Muscle layer of duodenum (tissue), 2 donors: Measurements from ENCODE around the gene IL1RAPL1.

ENCODE experiments used
- H3K27ac ChIP-seq: one replicate; pipeline ENCODE4 v1.7.0; 2013; ENCODE audit warnings: mild to moderate bottlenecking, low read length
- H3K27me3 ChIP-seq: one replicate; pipeline ENCODE4 v1.7.0; 2013; ENCODE audit warnings: low read depth, mild to moderate bottlenecking, control low read depth, low read length
- H3K36me3 ChIP-seq, 2 donors: one replicate each; pipeline ENCODE4 v1.7.0; 2013; ENCODE audit warnings: low read length in 2 of 2, control low read depth in 1 of 2, mild to moderate bottlenecking in 1 of 2; ENCODE audit not compliant: insufficient read depth in 2 of 2, control insufficient read depth in 1 of 2
- H3K4me1 ChIP-seq, 2 donors: one replicate each; pipeline ENCODE4 v1.7.0; 2013; ENCODE audit warnings: low read length in 2 of 2, mild to moderate bottlenecking in 2 of 2, control low read depth in 1 of 2, moderate library complexity in 1 of 2; ENCODE audit not compliant: insufficient read depth in 2 of 2, control insufficient read depth in 1 of 2
- H3K4me3 ChIP-seq, 2 donors: one replicate each; pipeline ENCODE4 v1.7.0; 2013; ENCODE audit warnings: low read length in 2 of 2, low read depth in 1 of 2, mild to moderate bottlenecking in 1 of 2
- H3K9me3 ChIP-seq, 2 donors: one replicate each; pipeline ENCODE4 v1.7.0; 2013; ENCODE audit warnings: low read length in 2 of 2, control low read depth in 1 of 2, mild to moderate bottlenecking in 1 of 2; ENCODE audit not compliant: control insufficient read depth in 1 of 2
- donor health status: healthy.

IL1RAPL1 gene

DNA sequence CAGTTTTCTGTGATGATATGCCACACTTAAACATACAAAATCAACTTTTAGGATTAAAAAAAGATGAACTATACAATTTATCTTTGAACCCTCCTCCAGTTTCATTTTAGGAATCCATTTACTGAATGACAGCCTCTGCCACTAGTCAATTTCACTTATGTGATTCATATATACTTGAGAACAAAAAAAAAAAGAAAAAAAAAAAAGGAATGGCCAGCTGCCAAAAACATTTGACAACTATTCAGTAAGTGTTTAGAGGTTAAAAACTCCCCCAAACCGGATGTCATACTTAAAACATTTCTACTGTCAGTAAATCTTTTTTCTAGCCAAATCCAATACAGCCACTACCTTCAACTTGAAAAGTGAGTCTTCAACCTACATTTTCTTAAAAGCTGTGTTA lies 1361.4 kb downstream of the IL1RAPL1 start:
- Histone ChIP-seq H3K27ac (no peak overlapping the region), H3K4me3 (no peak overlapping the region), H3K36me3 (no peaks in the 10 kb centered on the region), H3K9me3 (no peaks in the 10 kb centered on the region), H3K27me3 (no peaks in the 10 kb centered on the region), H3K4me1 (no peaks in the 10 kb centered on the region)

DNA sequence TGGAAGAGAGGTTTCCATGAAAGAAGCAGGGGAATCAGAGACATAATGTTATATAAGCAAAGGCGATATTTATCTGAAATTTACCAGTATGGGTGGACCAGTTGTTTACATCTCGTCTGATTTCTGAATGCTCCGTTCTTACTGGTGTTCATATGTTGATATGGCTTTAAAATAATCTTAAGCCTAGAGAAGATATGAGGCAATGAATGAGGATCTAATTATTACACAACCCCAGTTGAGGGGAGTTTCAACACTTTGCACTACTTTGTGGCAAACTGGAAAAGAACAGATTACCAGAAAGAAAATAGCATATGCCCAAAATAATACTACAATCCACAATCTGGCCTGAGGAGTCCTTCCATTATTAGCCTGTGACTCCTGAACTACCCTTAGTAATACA lies 1364.8 kb downstream of the IL1RAPL1 start:
- H3K4me3 ChIP-seq: no peak overlapping the region
- H3K27me3 ChIP-seq: no peaks in the 10 kb centered on the region
- no peaks in the 10 kb centered on the region for H3K9me3 ChIP-seq
- no peaks in the 10 kb centered on the region for H3K4me1 ChIP-seq
- H3K36me3 ChIP-seq: no peaks in the 10 kb centered on the region
- H3K27ac ChIP-seq: no peak overlapping the region

GRCh38 chrX:29962061-29962460 lies 1374.8 kb downstream of the IL1RAPL1 start:
- no peaks in the 10 kb centered on the region for H3K27me3 ChIP-seq
- H3K4me1 ChIP-seq: no peaks in the 10 kb centered on the region
- no peak overlapping the region for H3K27ac ChIP-seq
- H3K4me3 ChIP-seq: no peak overlapping the region
- H3K9me3 ChIP-seq: no peaks in the 10 kb centered on the region
- no peaks in the 10 kb centered on the region for H3K36me3 ChIP-seq

- Histone ChIP-seq H3K9me3 (no peaks in the 10 kb centered on the region), H3K27ac (no peak overlapping the region), H3K36me3 (no peaks in the 10 kb centered on the region), H3K4me3 (no peak overlapping the region), H3K27me3 (no peaks in the 10 kb centered on the region), H3K4me1 (no peaks in the 10 kb centered on the region)
Observed at GRCh38 chrX:29965634-29966033, 1378.4 kb downstream of the IL1RAPL1 start.

GRCh38 chrX:29992083-29992482 lies 1404.8 kb downstream of the IL1RAPL1 start:
- Histone ChIP-seq H3K4me1 (no peaks in the 10 kb centered on the region), H3K36me3 (no peaks in the 10 kb centered on the region), H3K27me3 (no peaks in the 10 kb centered on the region), H3K27ac (no peak overlapping the region), H3K4me3 (no peak overlapping the region), H3K9me3 (no peaks in the 10 kb centered on the region)

DNA sequence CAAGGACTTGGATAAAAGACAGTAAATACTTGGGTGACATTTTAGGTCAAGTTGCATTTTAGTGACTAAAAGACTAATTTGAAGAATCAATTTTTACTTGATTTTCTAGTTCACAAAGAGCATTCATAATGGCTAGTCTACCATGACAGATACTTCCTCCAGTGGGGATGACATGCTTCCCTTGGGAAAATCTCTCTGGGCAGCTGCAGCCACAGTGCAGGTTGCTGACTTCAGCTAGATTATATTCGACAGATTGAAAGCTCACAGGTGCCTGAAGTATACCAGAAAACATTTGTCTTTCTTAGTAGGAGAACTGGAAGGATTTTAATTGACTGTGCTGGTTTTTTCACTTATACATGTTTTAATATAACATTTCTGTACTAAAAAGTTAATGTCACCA lies 1418.6 kb downstream of the IL1RAPL1 start:
- H3K4me1 ChIP-seq: no peaks in the 10 kb centered on the region
- H3K27me3 ChIP-seq: no peaks in the 10 kb centered on the region
- H3K4me3 ChIP-seq: no peak overlapping the region
- no peak overlapping the region for H3K27ac ChIP-seq
- H3K36me3 ChIP-seq: no peaks in the 10 kb centered on the region
- no peaks in the 10 kb centered on the region for H3K9me3 ChIP-seq
